CD4-positive, CD25-positive, alpha-beta regulatory T cell (primary cell): Measurements from ENCODE around the gene MAP1LC3A. TPM values are rescaled to one million over a fixed set of nuclear protein-coding genes. Genes with fewer than 3 reads are reported as not detected.

ENCODE experiments used
- ATAC-seq, 2 donors: fragments of 150-1000 bp; cut with Tn5 transposase; one replicate each; pipeline ENCODE4 v1.10.0; 2021; ENCODE audit warnings: low read depth in 2 of 2, moderate number of reproducible peaks in 2 of 2, moderate library complexity in 1 of 2
- DNase-seq, 3 donors: peaks; one replicate each; pipeline versions ENCODE4 v3.0.0 to v3.0.0-alpha.2; 2012 to 2022; ENCODE audit warnings: mixed read lengths in 1 of 3
- H3K27ac ChIP-seq: one replicate; pipeline ENCODE4 v1.7.0; 2013; ENCODE audit warnings: mild to moderate bottlenecking, low read length; ENCODE audit not compliant: insufficient read depth, poor library complexity, severe bottlenecking
- H3K27me3 ChIP-seq: one replicate; pipeline ENCODE4 v1.7.0; 2013; ENCODE audit warnings: low read length; ENCODE audit not compliant: control insufficient read depth, insufficient read depth
- H3K36me3 ChIP-seq: one replicate; pipeline ENCODE4 v1.7.0; 2013; ENCODE audit warnings: mild to moderate bottlenecking, low read length, moderate library complexity; ENCODE audit not compliant: control insufficient read depth, insufficient read depth
- H3K4me1 ChIP-seq: 2 replicates; pipeline ENCODE4 v1.7.0; 2013; ENCODE audit warnings: mild to moderate bottlenecking, low read length; ENCODE audit not compliant: insufficient read depth, control insufficient read depth, poor library complexity, severe bottlenecking
- H3K4me3 ChIP-seq: one replicate; pipeline ENCODE4 v1.7.0; 2013; ENCODE audit warnings: low read depth, mild to moderate bottlenecking, low read length, moderate library complexity
- H3K9me3 ChIP-seq, 2 experiments: 1 replicate in 1 of 2; 2 replicates in 1 of 2; pipeline ENCODE4 v1.7.0; 2013; ENCODE audit warnings: low read length in 2 of 2, mild to moderate bottlenecking in 1 of 2, moderate library complexity in 1 of 2; ENCODE audit not compliant: control insufficient read depth in 2 of 2
- H3K27ac Mint-ChIP-seq, 3 donors: one replicate each; pipeline ENCODE4 v1.8.0; 2020 to 2022; ENCODE audit warnings: mild to moderate bottlenecking in 3 of 3, mixed read lengths in 3 of 3, moderate library complexity in 2 of 3
- H3K27me3 Mint-ChIP-seq: one replicate; pipeline ENCODE4 v1.8.0; 2022; ENCODE audit warnings: mild to moderate bottlenecking, mixed read lengths
- H3K36me3 Mint-ChIP-seq: one replicate; pipeline ENCODE4 v1.8.0; 2020; ENCODE audit warnings: mixed read lengths
- H3K4me1 Mint-ChIP-seq, 4 donors: one replicate each; pipeline ENCODE4 v1.8.0; 2020 to 2022; ENCODE audit warnings: mixed read lengths in 4 of 4, mild to moderate bottlenecking in 1 of 4
- H3K4me3 Mint-ChIP-seq, 4 donors: one replicate each; pipeline ENCODE4 v1.8.0; 2020 to 2022; ENCODE audit warnings: mild to moderate bottlenecking in 4 of 4, mixed read lengths in 4 of 4, moderate library complexity in 3 of 4
- H3K9me3 Mint-ChIP-seq, 7 donors: one replicate each; pipeline ENCODE4 v1.8.0; 2020 to 2022; ENCODE audit warnings: mixed read lengths in 7 of 7, mild to moderate bottlenecking in 3 of 7, moderate library complexity in 2 of 7
- polyA plus RNA-seq, 4 donors: library from polyadenylated mRNA; unstranded; fragments of 300-500 nt; fragmentation: Illumina TruSeq; gene quantifications; one replicate each; pipeline ENCODE4 v1.2.3, GENCODE V29; 2021
- total RNA-seq: library from RNA; stranded (reverse); gene quantifications from one replicate; pipeline ENCODE4 v1.2.3, GENCODE V29; 2022

The MAP1LC3A gene
- total and polyA plus RNA-seq, 5 donors from 2014 or later: 3.9 to 23.9 (median 6.0) TPM

DNA sequence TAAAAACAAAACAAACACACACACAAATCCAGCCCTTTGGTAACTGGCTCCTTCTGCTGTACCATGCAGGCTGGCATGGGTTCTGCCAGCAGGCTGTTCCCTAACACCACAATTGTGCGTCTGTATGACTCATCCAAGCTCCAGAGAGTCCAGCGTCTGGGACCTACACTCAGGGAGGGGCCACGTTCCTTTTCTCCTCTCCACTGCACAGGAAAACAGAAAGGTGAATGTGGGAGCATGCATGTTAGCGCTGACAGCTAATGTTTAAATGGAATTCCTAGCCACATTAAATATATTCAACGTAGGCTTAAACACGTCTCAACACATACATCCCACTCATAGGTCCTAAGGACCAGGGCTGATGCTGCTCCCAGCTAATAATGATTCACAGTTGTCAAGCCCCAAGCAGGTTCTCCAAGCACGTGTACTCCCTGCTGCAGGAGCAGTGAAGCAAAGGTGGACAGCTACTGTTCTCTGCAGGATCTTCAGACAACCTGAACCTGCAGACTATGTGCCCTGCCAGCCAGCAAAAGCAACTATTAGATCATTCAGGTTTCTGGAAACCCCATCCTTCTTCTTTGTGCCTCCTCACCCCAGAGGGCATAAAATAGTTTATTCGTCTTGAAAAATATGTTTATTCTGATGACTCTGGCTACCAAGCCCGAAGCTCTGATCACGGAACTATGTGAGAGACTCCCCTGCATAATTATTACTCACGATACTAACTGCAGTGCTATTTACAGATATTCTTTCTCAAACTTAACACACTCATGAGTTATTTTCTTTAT, 20.9 kb downstream of the MAP1LC3A start:
- H3K36me3 Mint-ChIP-seq: peaks cover 15% of the 10 kb centered on the region
- no peaks in the 10 kb centered on the region for H3K27me3 ChIP-seq
- ATAC-seq (no peak), DNase-seq (no peak)
- H3K4me1 Mint-ChIP-seq: peaks cover 14 to 40% (median 27%) of the 10 kb centered on the region in 4 donors
- peaks cover 9% of the 10 kb centered on the region for H3K36me3 ChIP-seq
- H3K27me3 Mint-ChIP-seq: no peaks in the 10 kb centered on the region
- no peaks in the 10 kb centered on the region for H3K9me3 Mint-ChIP-seq
- peak overlapping the region in 2 of 3 donors; percentile 93 to 96 for H3K27ac Mint-ChIP-seq
- peaks cover 31% of the 10 kb centered on the region for H3K4me1 ChIP-seq
- peak overlapping the region; percentile 64 for H3K27ac ChIP-seq
- H3K4me3 Mint-ChIP-seq: peak overlapping the region in 2 of 4 donors; percentile 53 to 62
- no peaks in the 10 kb centered on the region for H3K9me3 ChIP-seq
- peak overlapping the region; percentile 32 for H3K4me3 ChIP-seq

DNA sequence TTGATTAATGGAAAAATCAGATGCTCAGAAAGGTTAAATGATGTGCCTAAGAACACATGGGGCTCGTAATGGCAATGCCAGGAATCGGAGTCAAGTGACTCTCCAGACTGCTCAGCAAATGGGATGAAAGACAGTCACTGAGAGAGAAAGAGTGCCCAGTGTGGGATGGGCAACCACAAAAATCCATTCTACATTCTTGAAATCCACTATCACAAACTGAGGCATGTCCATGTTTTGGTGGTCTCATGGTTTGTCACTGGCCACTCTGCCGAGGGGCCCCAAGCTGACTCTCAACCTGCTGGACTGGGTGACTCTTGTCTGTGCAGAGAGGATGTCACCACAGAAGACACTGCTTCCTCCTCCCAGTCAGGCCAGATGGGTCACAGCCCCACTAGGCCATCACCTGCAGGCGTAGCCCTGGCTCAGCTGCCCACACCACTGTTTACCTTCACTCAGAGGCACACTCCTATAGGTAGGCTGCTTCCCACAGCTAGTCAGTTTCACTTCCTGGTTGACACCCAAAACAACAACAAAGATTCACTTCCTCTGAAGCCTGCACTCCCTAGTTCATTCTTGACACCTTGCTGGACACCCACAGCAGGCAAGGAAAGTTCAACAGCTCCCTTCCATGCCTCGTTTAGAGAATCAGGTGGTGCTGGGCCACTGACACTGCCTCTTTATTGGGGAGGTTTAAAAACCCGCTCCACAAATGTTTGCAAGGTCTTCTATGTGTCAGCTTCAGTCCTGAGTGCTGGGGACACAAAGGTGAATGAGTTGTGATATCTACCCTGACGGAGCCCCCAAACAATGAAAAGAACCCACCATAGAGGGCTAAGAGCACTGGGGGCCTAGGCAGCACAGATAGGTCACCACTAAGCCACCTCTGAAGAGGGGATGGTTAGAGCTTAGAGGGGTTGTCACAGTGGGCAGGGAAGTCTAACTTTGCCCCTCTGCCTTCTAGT, 21.7 kb downstream of the MAP1LC3A start:
- DNase-seq (peak in 1 of 3 donors; percentile 69), ATAC-seq (peak; percentile 68 to 72)
- Mint-ChIP-seq H3K4me1 (peaks cover 14 to 40% (median 27%) of the 10 kb centered on the region in 4 donors), H3K27me3 (no peaks in the 10 kb centered on the region), H3K9me3 (no peaks in the 10 kb centered on the region), H3K27ac (peak overlapping the region; percentile 93 to 96 (median 95)), H3K4me3 (peak overlapping the region in 3 of 4 donors; percentile 7 to 62 (median 53)), H3K36me3 (peaks cover 11% of the 10 kb centered on the region)
- Histone ChIP-seq H3K4me1 (peaks cover 31% of the 10 kb centered on the region), H3K4me3 (peak overlapping the region; percentile 32), H3K36me3 (peaks cover 12% of the 10 kb centered on the region), H3K27me3 (no peaks in the 10 kb centered on the region), H3K27ac (peak overlapping the region; percentile 64), H3K9me3 (no peaks in the 10 kb centered on the region)

DNA sequence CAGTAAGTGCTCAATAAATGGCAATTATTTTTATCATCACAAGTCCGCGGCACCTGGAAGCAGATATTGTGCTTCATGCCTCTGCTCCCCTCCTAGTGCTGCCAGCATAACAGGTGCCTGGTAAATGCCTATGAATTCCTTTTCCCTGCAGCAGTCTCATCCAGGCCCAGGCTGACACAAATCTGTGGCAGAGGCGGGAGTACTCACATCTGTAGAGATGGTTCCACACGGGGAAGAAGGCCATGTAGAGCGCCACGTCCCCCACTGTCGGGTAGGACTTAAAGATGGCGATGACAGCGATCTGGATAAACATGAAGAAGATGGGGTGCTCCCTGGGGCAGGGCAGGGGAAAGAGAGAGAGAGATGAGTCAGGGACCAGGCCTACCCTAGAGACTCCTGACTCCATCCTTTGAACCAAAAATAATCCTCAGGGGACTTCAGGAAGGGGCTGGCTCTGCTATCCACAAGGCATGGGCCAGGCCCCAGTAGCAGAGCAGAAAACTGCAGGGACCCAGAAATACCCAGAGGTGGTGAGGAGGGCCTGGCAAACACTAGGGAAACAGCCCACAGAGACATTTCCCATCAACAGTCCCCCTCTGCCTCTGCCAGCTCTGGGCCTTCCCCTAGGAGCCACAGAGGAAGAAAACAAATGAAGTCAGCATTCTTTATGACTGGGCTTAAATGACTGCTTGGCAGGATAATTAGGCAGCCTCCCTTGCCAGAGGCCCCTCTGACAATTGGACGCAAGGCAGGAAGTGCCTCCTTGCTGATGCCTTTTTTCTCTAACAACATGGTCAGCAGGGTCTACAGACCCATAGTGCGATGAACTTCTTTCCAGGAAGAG, 23.0 kb downstream of the MAP1LC3A start:
- DNase-seq (peak in 1 of 3 donors; percentile 48), ATAC-seq (no peak)
- H3K9me3 Mint-ChIP-seq: no peaks in the 10 kb centered on the region
- peaks cover 16% of the 10 kb centered on the region for H3K36me3 Mint-ChIP-seq
- H3K27ac ChIP-seq: peak overlapping the region; percentile 64
- H3K27me3 Mint-ChIP-seq: no peaks in the 10 kb centered on the region
- peaks cover 31% of the 10 kb centered on the region for H3K4me1 ChIP-seq
- H3K27me3 ChIP-seq: no peaks in the 10 kb centered on the region
- peaks cover 14 to 40% (median 27%) of the 10 kb centered on the region in 4 donors for H3K4me1 Mint-ChIP-seq
- H3K27ac Mint-ChIP-seq: peak overlapping the region; percentile 89 to 96 (median 93)
- no peak overlapping the region for H3K4me3 Mint-ChIP-seq
- no peaks in the 10 kb centered on the region for H3K9me3 ChIP-seq
- peaks cover 17% of the 10 kb centered on the region for H3K36me3 ChIP-seq
- no peak overlapping the region for H3K4me3 ChIP-seq

DNA sequence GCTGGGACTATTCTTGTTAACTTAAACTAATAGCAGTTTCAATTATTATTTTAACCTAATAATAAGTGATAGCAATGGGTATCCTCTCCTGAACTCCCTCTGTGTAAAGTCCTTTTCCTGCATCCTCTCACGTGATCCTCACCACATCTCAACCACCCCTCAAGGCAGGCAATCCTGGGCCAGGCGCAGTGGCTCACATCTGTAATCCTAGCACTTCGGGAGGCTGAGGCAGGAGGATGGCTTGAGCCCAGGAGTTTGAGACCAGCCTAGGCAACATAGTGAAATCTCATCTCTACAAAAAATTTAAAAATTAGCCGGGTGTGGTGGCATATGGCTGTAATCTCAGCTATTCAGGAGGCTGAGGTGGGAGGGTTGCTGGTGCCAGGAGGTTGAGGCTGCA, 23.7 kb downstream of the MAP1LC3A start:
- peak overlapping the region; percentile 91 to 96 (median 93) for H3K27ac Mint-ChIP-seq
- ATAC-seq (no peak), DNase-seq (no peak)
- no peaks in the 10 kb centered on the region for H3K27me3 Mint-ChIP-seq
- peaks cover 16% of the 10 kb centered on the region for H3K36me3 Mint-ChIP-seq
- H3K4me3 ChIP-seq: no peak overlapping the region
- H3K9me3 Mint-ChIP-seq: no peaks in the 10 kb centered on the region
- H3K27ac ChIP-seq: peak overlapping the region; percentile 64
- H3K4me1 ChIP-seq: peaks cover 31% of the 10 kb centered on the region
- no peaks in the 10 kb centered on the region for H3K27me3 ChIP-seq
- H3K9me3 ChIP-seq: no peaks in the 10 kb centered on the region
- no peak overlapping the region for H3K4me3 Mint-ChIP-seq
- peaks cover 14 to 40% (median 27%) of the 10 kb centered on the region in 4 donors for H3K4me1 Mint-ChIP-seq
- peaks cover 20% of the 10 kb centered on the region for H3K36me3 ChIP-seq

DNA sequence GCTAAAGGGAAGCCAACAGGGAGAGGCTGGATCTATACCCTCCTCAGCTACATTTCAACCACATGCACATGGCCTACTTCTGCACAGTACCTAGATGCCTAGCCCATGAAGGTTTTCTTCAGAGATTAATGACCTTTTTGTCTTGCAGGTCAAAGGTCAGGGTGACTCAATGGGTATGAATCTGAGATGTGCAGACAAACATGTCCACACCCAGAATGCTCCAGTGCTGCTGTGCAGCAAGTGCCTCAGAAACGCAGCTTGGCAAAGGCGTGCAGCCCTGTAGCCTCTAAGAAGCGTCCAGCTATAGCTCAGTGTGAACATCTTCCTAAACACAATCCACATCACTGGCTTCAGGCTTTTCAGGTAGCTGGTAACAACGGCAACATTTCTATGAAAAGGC, 24.4 kb downstream of the MAP1LC3A start:
- peaks cover 20% of the 10 kb centered on the region for H3K36me3 ChIP-seq
- no peaks in the 10 kb centered on the region for H3K27me3 ChIP-seq
- peaks cover 22% of the 10 kb centered on the region for H3K36me3 Mint-ChIP-seq
- no peak for ATAC-seq
- H3K4me3 ChIP-seq: no peak overlapping the region
- DNase-seq: no peak
- no peak overlapping the region for H3K4me3 Mint-ChIP-seq
- H3K27ac Mint-ChIP-seq: peak overlapping the region in 2 of 3 donors; percentile 85 to 93
- H3K27me3 Mint-ChIP-seq: no peaks in the 10 kb centered on the region
- no peaks in the 10 kb centered on the region for H3K9me3 Mint-ChIP-seq
- H3K4me1 ChIP-seq: peaks cover 31% of the 10 kb centered on the region
- peaks cover 14 to 40% (median 27%) of the 10 kb centered on the region in 4 donors for H3K4me1 Mint-ChIP-seq
- no peak overlapping the region for H3K27ac ChIP-seq
- H3K9me3 ChIP-seq: no peaks in the 10 kb centered on the region

DNA sequence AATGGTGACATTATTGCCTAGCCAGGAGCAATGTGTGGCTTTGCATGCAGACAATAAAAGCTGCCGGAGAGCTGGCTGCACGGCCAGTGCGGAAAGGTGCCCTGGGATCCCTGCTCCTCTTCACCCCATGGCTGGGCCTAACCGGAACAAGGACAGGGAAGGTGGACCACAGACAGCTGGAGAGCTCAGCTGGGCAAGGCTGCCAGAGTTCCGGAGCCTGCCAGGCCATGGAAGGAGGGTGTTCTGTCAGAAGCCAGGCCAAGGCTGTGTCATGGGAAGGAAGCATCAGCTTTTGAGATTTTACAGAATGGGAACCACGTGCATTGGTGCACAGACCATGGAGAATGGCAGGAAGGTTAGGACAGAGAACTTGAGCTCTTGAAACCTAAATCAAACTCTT, 25.0 kb downstream of the MAP1LC3A start:
- Mint-ChIP-seq H3K27ac (peak overlapping the region in 1 of 3 donors; percentile 59), H3K4me3 (no peak overlapping the region), H3K9me3 (no peaks in the 10 kb centered on the region), H3K27me3 (no peaks in the 10 kb centered on the region), H3K4me1 (peaks cover 14 to 36% (median 27%) of the 10 kb centered on the region in 4 donors), H3K36me3 (peaks cover 18% of the 10 kb centered on the region)
- ATAC-seq: no peak
- Histone ChIP-seq H3K27ac (no peak overlapping the region), H3K9me3 (no peaks in the 10 kb centered on the region), H3K4me1 (peaks cover 31% of the 10 kb centered on the region), H3K36me3 (peaks cover 23% of the 10 kb centered on the region), H3K27me3 (no peaks in the 10 kb centered on the region), H3K4me3 (no peak overlapping the region)
- no peak for DNase-seq

DNA sequence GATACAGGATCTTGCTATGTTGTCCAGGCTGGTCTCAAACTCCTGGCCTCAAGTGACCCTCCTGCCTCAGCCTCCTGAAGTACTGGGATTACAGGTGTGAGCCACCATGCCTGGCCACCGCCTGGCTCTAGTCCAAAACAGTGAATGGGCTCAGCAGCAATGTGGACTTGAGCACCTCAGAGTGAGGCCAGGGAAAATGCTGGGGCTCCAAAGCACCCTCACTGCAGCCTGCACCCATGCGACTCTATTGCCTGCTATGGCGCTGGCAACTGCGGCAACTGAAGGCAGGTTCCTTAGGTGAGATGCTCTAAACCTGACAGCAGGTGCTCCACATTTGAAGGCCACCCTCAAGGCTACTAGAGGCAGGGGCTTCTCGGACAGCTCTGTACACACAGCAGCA, 26.5 kb downstream of the MAP1LC3A start:
- Mint-ChIP-seq H3K27me3 (no peaks in the 10 kb centered on the region), H3K4me3 (peak overlapping the region in 1 of 4 donors; percentile 10), H3K4me1 (peaks cover 6 to 25% (median 18%) of the 10 kb centered on the region in 4 donors), H3K36me3 (peaks cover 18% of the 10 kb centered on the region), H3K27ac (peak overlapping the region in 2 of 3 donors; percentile 6 to 24), H3K9me3 (no peaks in the 10 kb centered on the region)
- H3K4me1 ChIP-seq: peaks cover 21% of the 10 kb centered on the region
- H3K9me3 ChIP-seq: no peaks in the 10 kb centered on the region
- ATAC-seq (no peak), DNase-seq (no peak)
- H3K27ac ChIP-seq: no peak overlapping the region
- peaks cover 23% of the 10 kb centered on the region for H3K36me3 ChIP-seq
- H3K4me3 ChIP-seq: no peak overlapping the region
- H3K27me3 ChIP-seq: no peaks in the 10 kb centered on the region
